Measurements from ENCODE around the gene SLC49A3. TPM values are rescaled to one million over a fixed set of nuclear protein-coding genes. Genes with fewer than 3 reads are reported as not detected.

Gene SLC49A3
- total and polyA plus RNA-seq, 2 experiments from 2014 or later, result 5.2 to 12.5 TPM

GRCh38 chr4:717601-718320 lies 28.8 kb upstream of the SLC49A3 start:
- H3K9ac ChIP-seq, result no peak overlapping the region
- in situ Hi-C loops (cut with MboI), result no loop called here
- no peak overlapping the region for H2AFZ ChIP-seq
- no peak overlapping the region for H3K4me2 ChIP-seq (ENCODE audit: unreplicated experiment)
- peaks cover 14% of the 10 kb centered on the region; the same call in 1 of the 2 replicates for H3K4me1 ChIP-seq (ENCODE audit: insufficient read depth)
- no peaks in the 10 kb centered on the region for H3K9me2 ChIP-seq (ENCODE audit: insufficient read depth)
- H3K36me3 ChIP-seq (ENCODE audit: low read depth), result no peaks in the 10 kb centered on the region
- no peaks in the 10 kb centered on the region for H3F3A ChIP-seq (ENCODE audit: insufficient read depth)
- no peak overlapping the region for H3K27ac ChIP-seq
- H3K27me3 ChIP-seq (replicated peaks; ENCODE audit: insufficient read depth), result no peaks in the 10 kb centered on the region
- no peak overlapping the region for H3K4me3 ChIP-seq
- TF ChIP-seq EZH2 (IDR thresholded peaks at IDR 0.05; ENCODE audit: insufficient read depth, poor library complexity, severe bottlenecking) (no peak), EZH2phosphoT487 (IDR thresholded peaks at IDR 0.05; ENCODE audit: insufficient read depth, low read depth) (no peak)
- WGBS, 2 experiments (ENCODE audit: low coverage in 1 of 2, low lambda C conversion rate in 2 of 2, missing lambda C conversion rate in 2 of 2), result 85 to 87% methylated on average over 30 to 34 of the region's 34 CpGs
- H3K9me3 ChIP-seq (ENCODE audit: low read depth), result no peaks in the 10 kb centered on the region
- DNase-seq, result no peak
- H3K79me2 ChIP-seq (ENCODE audit: insufficient read depth), result peaks cover 80% of the 10 kb centered on the region
- no peaks in the 10 kb centered on the region for H4K20me1 ChIP-seq (ENCODE audit: insufficient read depth)

- Histone ChIP-seq H4K20me1 (ENCODE audit: insufficient read depth) (peaks cover 3% of the 10 kb centered on the region; the same call in 1 of the 2 replicates), H3K27ac (no peak overlapping the region), H3K4me1 (ENCODE audit: insufficient read depth) (no peaks in the 10 kb centered on the region), H3K79me2 (ENCODE audit: insufficient read depth) (peaks cover 83% of the 10 kb centered on the region), H2AFZ (no peak overlapping the region), H3K4me3 (no peak overlapping the region), H3K9me3 (ENCODE audit: low read depth) (no peaks in the 10 kb centered on the region), H3F3A (ENCODE audit: insufficient read depth) (0 out of 2 replicates have a peak, but pooled peaks cover 4% of the 10 kb centered on the region), H3K9ac (no peak overlapping the region), H3K36me3 (ENCODE audit: low read depth) (no peaks in the 10 kb centered on the region), H3K9me2 (ENCODE audit: insufficient read depth) (no peaks in the 10 kb centered on the region), H3K27me3 (replicated peaks; ENCODE audit: insufficient read depth) (no peaks in the 10 kb centered on the region), H3K4me2 (ENCODE audit: unreplicated experiment) (no peak overlapping the region)
- DNase-seq, result no peak
- WGBS, 2 experiments (ENCODE audit: low coverage in 1 of 2, low lambda C conversion rate in 2 of 2, missing lambda C conversion rate in 2 of 2), result 94 to 95% methylated on average over 18 of the region's 18 CpGs
- TF ChIP-seq EZH2 (IDR thresholded peaks at IDR 0.05; ENCODE audit: insufficient read depth, poor library complexity, severe bottlenecking) (no peak), EZH2phosphoT487 (IDR thresholded peaks at IDR 0.05; ENCODE audit: insufficient read depth, low read depth) (no peak)
- in situ Hi-C loops (cut with MboI), result no loop called here
Observed at GRCh38 chr4:714087-714486, 25.1 kb upstream of the SLC49A3 start.

- no peaks in the 10 kb centered on the region for H3K36me3 ChIP-seq (ENCODE audit: low read depth)
- WGBS, 2 experiments (ENCODE audit: low coverage in 1 of 2, low lambda C conversion rate in 2 of 2, missing lambda C conversion rate in 2 of 2), result 81 to 86% methylated on average over 5 to 9 of the region's 9 CpGs
- H3F3A ChIP-seq (ENCODE audit: insufficient read depth), result 0 out of 2 replicates have a peak, but pooled peaks cover 4% of the 10 kb centered on the region
- no peak overlapping the region for H3K4me2 ChIP-seq (ENCODE audit: unreplicated experiment)
- no peak overlapping the region for H3K4me3 ChIP-seq
- TF ChIP-seq EZH2 (IDR thresholded peaks at IDR 0.05; ENCODE audit: insufficient read depth, poor library complexity, severe bottlenecking) (no peak), EZH2phosphoT487 (IDR thresholded peaks at IDR 0.05; ENCODE audit: insufficient read depth, low read depth) (no peak)
- no peak for DNase-seq
- H3K9me2 ChIP-seq (ENCODE audit: insufficient read depth), result no peaks in the 10 kb centered on the region
- in situ Hi-C loops (cut with MboI), result no loop called here
- peaks cover 3% of the 10 kb centered on the region; the same call in 1 of the 2 replicates for H4K20me1 ChIP-seq (ENCODE audit: insufficient read depth)
- H2AFZ ChIP-seq, result no peak overlapping the region
- H3K27me3 ChIP-seq (replicated peaks; ENCODE audit: insufficient read depth), result no peaks in the 10 kb centered on the region
- no peak overlapping the region for H3K27ac ChIP-seq
- no peak overlapping the region for H3K9ac ChIP-seq
- H3K9me3 ChIP-seq (ENCODE audit: low read depth), result no peaks in the 10 kb centered on the region
- peaks cover 6% of the 10 kb centered on the region; the same call in 1 of the 2 replicates for H3K4me1 ChIP-seq (ENCODE audit: insufficient read depth)
- H3K79me2 ChIP-seq (ENCODE audit: insufficient read depth), result peaks cover 83% of the 10 kb centered on the region
Observed at GRCh38 chr4:712916-713632, 24.1 kb upstream of the SLC49A3 start.

- no peak for TF ChIP-seq EZH2 (IDR thresholded peaks at IDR 0.05; ENCODE audit: insufficient read depth, poor library complexity, severe bottlenecking)
- TF ChIP-seq EZH2phosphoT487 (IDR thresholded peaks at IDR 0.05; ENCODE audit: insufficient read depth, low read depth), result no peak
- Histone ChIP-seq H3K4me1 (ENCODE audit: insufficient read depth) (peaks cover 7% of the 10 kb centered on the region; the same call in 1 of the 2 replicates), H3K27ac (no peak overlapping the region), H4K20me1 (ENCODE audit: insufficient read depth) (peaks cover 3% of the 10 kb centered on the region; the same call in 1 of the 2 replicates), H3F3A (ENCODE audit: insufficient read depth) (0 out of 2 replicates have a peak, but pooled peaks cover 4% of the 10 kb centered on the region), H3K9ac (no peak overlapping the region), H3K27me3 (replicated peaks; ENCODE audit: insufficient read depth) (no peaks in the 10 kb centered on the region), H3K4me2 (ENCODE audit: unreplicated experiment) (no peak overlapping the region), H3K4me3 (no peak overlapping the region), H3K36me3 (ENCODE audit: low read depth) (no peaks in the 10 kb centered on the region), H3K9me2 (ENCODE audit: insufficient read depth) (no peaks in the 10 kb centered on the region), H3K79me2 (ENCODE audit: insufficient read depth) (peaks cover 83% of the 10 kb centered on the region), H3K9me3 (ENCODE audit: low read depth) (no peaks in the 10 kb centered on the region), H2AFZ (no peak overlapping the region)
- no peak for DNase-seq
- 40 to 44% methylated on average over 3 of the region's 3 CpGs for WGBS, 2 experiments (ENCODE audit: low coverage in 1 of 2, low lambda C conversion rate in 2 of 2, missing lambda C conversion rate in 2 of 2)
- in situ Hi-C loops (cut with MboI), result no loop called here
Observed at GRCh38 chr4:712093-712492, 23.1 kb upstream of the SLC49A3 start.
